ENCODE data around the gene HS2ST1. TPM values are rescaled to one million over a fixed set of nuclear protein-coding genes. Genes with fewer than 3 reads are reported as not detected.

Gene HS2ST1
- total and polyA plus RNA-seq, 10 of the 15 experiments (the other 5 are each of a cell fraction or from before 2014, with no cell fraction given): 5.4 to 30.8 (median 18.6) TPM

DNA sequence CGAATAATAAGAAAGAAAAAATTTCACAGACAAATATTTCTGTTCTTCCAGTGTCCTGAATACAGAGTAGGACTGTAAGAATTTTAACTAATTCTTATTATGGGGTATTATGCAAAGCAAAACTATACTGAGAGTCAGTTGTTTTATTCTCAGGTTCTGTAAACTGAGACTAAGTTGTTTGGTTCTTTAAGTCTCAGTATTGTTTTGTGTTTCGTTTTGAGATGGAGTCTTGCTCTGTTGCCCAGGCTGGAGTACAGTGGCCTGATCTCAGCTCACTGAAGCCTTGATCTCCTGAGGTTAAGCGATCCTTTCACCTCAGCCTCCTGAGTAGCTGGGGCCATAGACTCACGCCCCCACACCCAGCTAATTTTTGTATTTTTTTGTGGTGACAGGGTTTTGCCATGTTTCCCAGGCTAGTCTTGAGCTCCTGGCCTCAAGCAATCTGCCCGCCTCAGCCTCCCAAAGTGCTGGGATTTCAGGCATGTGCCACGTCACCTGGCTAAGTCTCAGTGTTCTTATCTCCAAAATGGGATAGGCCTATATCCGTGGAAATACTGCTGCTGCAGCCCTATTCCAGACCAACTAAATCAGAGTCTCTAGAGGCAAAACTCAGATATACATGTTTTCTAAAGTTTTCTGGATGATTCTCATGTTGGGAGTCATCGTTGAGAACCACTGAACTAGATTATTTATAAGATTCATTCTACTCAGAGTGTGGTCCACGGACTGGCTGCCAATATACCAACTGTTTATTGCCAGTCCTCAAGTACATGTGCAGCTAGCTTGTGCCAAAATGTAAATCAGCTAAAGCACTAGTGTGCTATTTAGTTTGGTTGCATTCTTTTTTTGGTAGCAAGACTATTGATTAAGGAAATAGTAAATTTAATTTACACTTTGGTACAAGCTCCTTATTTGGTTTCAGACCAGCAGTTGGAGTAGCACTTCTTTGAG lies 116.6 kb downstream of the HS2ST1 start:
- no peak for DNase-seq (ENCODE audit: low read depth, low spot score)
- Histone ChIP-seq H3K27me3 (replicated peaks in 1 of 2; ENCODE audit: control insufficient read depth in 2 of 2, insufficient read depth in 2 of 2, low read length in 1 of 2) (no peaks in the 10 kb centered on the region), H3K4me1 (ENCODE audit: control insufficient read depth, insufficient read depth, low read length) (no peaks in the 10 kb centered on the region), H4K20me1 (ENCODE audit: control insufficient read depth, insufficient read depth) (no peaks in the 10 kb centered on the region), H3K4me3 (no peak overlapping the region), H2AFZ (ENCODE audit: control insufficient read depth, low read depth, low read length) (no peak overlapping the region), H3K27ac (ENCODE audit: control insufficient read depth, insufficient read depth) (no peak overlapping the region), H3K36me3 (ENCODE audit: control insufficient read depth in 2 of 2, insufficient read depth in 2 of 2, low read length in 1 of 2) (no peaks in the 10 kb centered on the region), H3K9me3 (replicated peaks; ENCODE audit: control insufficient read depth, insufficient read depth, low read length) (peaks cover 8% of the 10 kb centered on the region), H3K79me2 (ENCODE audit: control insufficient read depth, insufficient read depth, low read length) (peaks cover 4% of the 10 kb centered on the region), H3K4me2 (ENCODE audit: control insufficient read depth, insufficient read depth) (no peak overlapping the region), H3K9ac (ENCODE audit: control insufficient read depth, insufficient read depth, low read length) (no peak overlapping the region)
- in situ Hi-C loops (cut with MboI): no loop called here
- TF ChIP-seq RUNX3 (IDR thresholded peaks at IDR 0.05; ENCODE audit: low read length): peak; percentile 50
- TF ChIP-seq JUNB (IDR thresholded peaks at IDR 0.05): 0 out of 2 replicates have a peak, but pooled peaks have one; percentile 8
- TF ChIP-seq TARDBP (IDR thresholded peaks at IDR 0.05; ENCODE audit: borderline replicate concordance): no peak
- no peak for TF ChIP-seq KLF5 (IDR thresholded peaks at IDR 0.05; ENCODE audit: partially characterized antibody)
- 0 out of 2 replicates have a peak, but pooled peaks have one; percentile 24 for TF ChIP-seq FOXM1 (IDR thresholded peaks at IDR 0.05; ENCODE audit: low read depth, low read length)
- no peak for TF ChIP-seq STAT3 (IDR thresholded peaks at IDR 0.05; ENCODE audit: low read depth, low read length)
- TF ChIP-seq NFIC (IDR thresholded peaks at IDR 0.05; ENCODE audit: low read depth, low read length): no peak
- no peak for TF ChIP-seq REST (IDR thresholded peaks at IDR 0.05; ENCODE audit: low read depth, low read length)
- TF ChIP-seq, protein P1, sequence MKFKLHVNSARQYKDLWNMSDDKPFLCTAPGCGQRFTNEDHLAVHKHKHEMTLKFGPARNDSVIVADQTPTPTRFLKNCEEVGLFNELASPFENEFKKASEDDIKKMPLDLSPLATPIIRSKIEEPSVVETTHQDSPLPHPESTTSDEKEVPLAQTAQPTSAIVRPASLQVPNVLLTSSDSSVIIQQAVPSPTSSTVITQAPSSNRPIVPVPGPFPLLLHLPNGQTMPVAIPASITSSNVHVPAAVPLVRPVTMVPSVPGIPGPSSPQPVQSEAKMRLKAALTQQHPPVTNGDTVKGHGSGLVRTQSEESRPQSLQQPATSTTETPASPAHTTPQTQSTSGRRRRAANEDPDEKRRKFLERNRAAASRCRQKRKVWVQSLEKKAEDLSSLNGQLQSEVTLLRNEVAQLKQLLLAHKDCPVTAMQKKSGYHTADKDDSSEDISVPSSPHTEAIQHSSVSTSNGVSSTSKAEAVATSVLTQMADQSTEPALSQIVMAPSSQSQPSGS (IDR thresholded peaks at IDR 0.05; ENCODE audit: low read length): no peak
- peak in 1 of 2 experiments; percentile 15; a peak in 1 of 3 replicates for TF ChIP-seq EGR1 (IDR thresholded peaks at IDR 0.05; ENCODE audit: borderline replicate concordance in 1 of 2, low read depth in 2 of 2, low read length in 2 of 2)
- no peak for TF ChIP-seq ZBTB40 (IDR thresholded peaks at IDR 0.05; ENCODE audit: borderline replicate concordance)
- 41% methylated on average over 9 of the region's 9 CpGs for WGBS (ENCODE audit: insufficient coverage, insufficient replicate concordance, low lambda C conversion rate, missing lambda C conversion rate)
- SMC1A ChIA-PET (ENCODE audit: uncharacterized antibody, unreplicated experiment): interaction anchor here (0.7 to 1.1 kb wide), 3 partner anchors 9 to 295 kb away, joined by 3 to 4 read pairs (median 3); no protein-coding TSS in a partner anchor
- FAIRE-seq: peak; percentile 81
- BruUV-seq (replicated peaks): no TSS peak
- POLR2A ChIA-PET: interaction anchor here (0.6 kb wide), 1 partner anchor 1110 kb away, joined by 3 read pairs; no protein-coding TSS in a partner anchor
- CTCF ChIA-PET: interaction anchor here (1.1 kb wide), 1 partner anchor 53 kb away, joined by 3 read pairs; no protein-coding TSS in a partner anchor
- intact Hi-C loops (cut with micrococcal nuclease; ENCODE audit: unreplicated experiment): loop anchor here (5.0 kb wide), 1 partner anchor 51 kb away; no protein-coding TSS in a partner anchor
- peak; percentile 91 for ATAC-seq
- RAD21 ChIA-PET (ENCODE audit: unreplicated experiment): interaction anchor here (1.1 kb wide), 1 partner anchor 54 kb away, joined by 3 read pairs; no protein-coding TSS in a partner anchor
